ENCODE measurements around the gene RPL13A. TPM values are rescaled to one million over a fixed set of nuclear protein-coding genes. Genes with fewer than 3 reads are reported as not detected.
A peak's percentile ranks its signal among the peaks of the same experiment; 100 is the strongest.
"Not testable (repeated sequence)": the region's sequence is repeated elsewhere in the genome, so short reads cannot be mapped to it uniquely, and the experiment has no call there.

Gene RPL13A
- total RNA-seq, 2 donors from 2014 or later, result 765 to 1,868 TPM

DNA sequence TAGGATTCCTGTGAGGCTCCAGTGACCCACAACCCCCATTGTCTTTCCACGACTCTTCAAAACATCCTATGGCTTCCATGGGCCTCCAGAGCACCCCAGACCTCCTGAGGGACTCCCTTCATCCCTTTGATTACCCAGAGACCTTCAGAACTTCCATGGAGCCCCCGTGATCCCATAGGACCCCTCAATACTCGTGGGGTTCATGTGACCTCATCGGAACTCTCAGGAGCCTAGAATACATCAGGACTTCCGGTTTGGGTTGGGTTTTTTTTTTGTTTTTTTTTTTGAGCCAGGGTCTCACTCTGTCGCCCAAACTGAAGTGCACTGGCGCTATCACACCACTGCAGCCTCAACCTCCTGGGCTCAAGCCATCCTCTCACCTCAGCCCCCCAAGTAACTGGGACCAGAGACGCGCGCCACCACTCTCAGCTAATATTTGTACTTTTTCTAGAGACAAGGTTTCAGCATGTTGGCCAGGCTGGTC is 33.6 kb upstream of the RPL13A start:
- Histone ChIP-seq H3K9me3 (no peaks in the 10 kb centered on the region), H3K4me1 (peaks cover 0 to 27% of the 10 kb centered on the region in 2 donors)
- TF ChIP-seq, protein P1, sequence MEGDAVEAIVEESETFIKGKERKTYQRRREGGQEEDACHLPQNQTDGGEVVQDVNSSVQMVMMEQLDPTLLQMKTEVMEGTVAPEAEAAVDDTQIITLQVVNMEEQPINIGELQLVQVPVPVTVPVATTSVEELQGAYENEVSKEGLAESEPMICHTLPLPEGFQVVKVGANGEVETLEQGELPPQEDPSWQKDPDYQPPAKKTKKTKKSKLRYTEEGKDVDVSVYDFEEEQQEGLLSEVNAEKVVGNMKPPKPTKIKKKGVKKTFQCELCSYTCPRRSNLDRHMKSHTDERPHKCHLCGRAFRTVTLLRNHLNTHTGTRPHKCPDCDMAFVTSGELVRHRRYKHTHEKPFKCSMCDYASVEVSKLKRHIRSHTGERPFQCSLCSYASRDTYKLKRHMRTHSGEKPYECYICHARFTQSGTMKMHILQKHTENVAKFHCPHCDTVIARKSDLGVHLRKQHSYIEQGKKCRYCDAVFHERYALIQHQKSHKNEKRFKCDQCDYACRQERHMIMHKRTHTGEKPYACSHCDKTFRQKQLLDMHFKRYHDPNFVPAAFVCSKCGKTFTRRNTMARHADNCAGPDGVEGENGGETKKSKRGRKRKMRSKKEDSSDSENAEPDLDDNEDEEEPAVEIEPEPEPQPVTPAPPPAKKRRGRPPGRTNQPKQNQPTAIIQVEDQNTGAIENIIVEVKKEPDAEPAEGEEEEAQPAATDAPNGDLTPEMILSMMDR (IDR thresholded peaks at IDR 0.05), result no peak

DNA sequence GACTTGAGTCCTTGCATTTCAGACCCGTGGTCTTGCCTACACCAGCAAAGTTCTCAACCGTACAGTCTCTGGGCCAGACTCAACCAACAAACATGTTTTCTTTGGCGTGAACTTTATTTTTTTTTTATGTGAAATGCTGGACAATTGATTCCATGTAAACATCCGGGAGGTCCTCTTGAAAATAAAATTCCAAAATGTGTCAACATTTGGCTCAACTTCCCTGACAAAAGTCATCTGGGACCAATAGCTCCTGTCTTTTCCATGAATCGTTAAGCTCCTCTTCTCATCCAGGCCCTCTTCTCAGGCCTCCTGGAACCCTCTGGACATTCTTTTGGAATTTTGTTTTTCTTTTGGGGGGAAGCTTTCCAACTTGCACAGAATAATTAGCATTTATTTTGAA is 31.6 kb upstream of the RPL13A start:
- H3K27ac ChIP-seq, result peak overlapping the region; percentile 57 to 61

More for the DNA sequence above, 33.6 kb upstream of the RPL13A start:
- peak overlapping the region; percentile 44 to 61 for H3K4me3 ChIP-seq
- no peak for DNase-seq (ENCODE audit: low spot score)
- H3K27me3 ChIP-seq, result no peaks in the 10 kb centered on the region
- peaks cover 5% of the 10 kb centered on the region for H3K36me3 ChIP-seq
- H3K27ac ChIP-seq, result peak overlapping the region; percentile 89 to 95

DNA sequence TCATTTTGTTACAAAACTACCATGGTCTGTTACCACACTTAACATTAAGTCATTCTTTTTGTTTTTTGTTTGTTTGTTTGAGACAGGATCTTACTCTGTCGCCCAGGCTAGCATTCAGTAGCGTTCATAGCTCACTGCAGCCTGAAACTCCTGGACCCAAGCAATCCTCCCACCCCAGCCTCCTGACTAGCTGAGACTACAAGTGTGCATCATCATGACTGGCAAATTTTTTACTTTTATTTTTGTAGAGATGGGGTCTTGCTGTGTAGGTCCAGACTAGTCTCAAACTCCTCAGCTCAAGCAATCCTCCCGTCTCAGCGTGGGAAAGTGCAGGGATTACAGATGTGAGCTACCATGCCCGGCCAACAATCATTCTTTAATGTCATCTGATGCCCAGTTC is 31.1 kb upstream of the RPL13A start:
- H3K9me3 ChIP-seq, result no peaks in the 10 kb centered on the region
- H3K27ac ChIP-seq, result peak overlapping the region; percentile 57 to 61
- peaks cover 4% of the 10 kb centered on the region for H3K36me3 ChIP-seq
- no peaks in the 10 kb centered on the region for H3K27me3 ChIP-seq
- H3K4me3 ChIP-seq, result no peak overlapping the region
- H3K4me1 ChIP-seq, result peaks cover 0 to 19% of the 10 kb centered on the region in 2 donors
- TF ChIP-seq, protein P1 (IDR thresholded peaks at IDR 0.05), result no peak
- no peak for DNase-seq (ENCODE audit: low spot score)

More for the DNA sequence above, 31.6 kb upstream of the RPL13A start:
- peaks cover 4% of the 10 kb centered on the region for H3K36me3 ChIP-seq
- no peak overlapping the region for H3K4me3 ChIP-seq
- H3K27me3 ChIP-seq, result no peaks in the 10 kb centered on the region
- peaks cover 0 to 25% of the 10 kb centered on the region in 2 donors for H3K4me1 ChIP-seq
- TF ChIP-seq, protein P1 (IDR thresholded peaks at IDR 0.05), result no peak
- no peaks in the 10 kb centered on the region for H3K9me3 ChIP-seq
- DNase-seq (ENCODE audit: low spot score), result no peak

DNA sequence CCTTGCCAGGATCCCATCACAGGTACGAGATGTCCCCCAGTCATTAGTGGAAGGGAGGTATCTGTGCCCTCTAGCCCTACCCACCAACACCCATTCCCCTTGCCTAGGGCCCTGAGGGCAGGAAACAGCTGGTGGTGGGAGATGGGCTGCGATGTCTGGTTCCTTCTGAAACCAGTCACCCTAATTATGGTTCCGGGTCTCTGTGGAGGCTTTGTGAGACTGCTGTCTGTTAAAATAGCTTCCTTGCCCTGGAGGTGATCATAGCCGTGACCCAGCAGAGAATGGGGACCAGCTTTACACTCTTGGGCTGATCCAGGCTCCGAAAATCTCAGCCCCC is 28.9 kb upstream of the RPL13A start:
- no peak for DNase-seq (ENCODE audit: low spot score)

DNA sequence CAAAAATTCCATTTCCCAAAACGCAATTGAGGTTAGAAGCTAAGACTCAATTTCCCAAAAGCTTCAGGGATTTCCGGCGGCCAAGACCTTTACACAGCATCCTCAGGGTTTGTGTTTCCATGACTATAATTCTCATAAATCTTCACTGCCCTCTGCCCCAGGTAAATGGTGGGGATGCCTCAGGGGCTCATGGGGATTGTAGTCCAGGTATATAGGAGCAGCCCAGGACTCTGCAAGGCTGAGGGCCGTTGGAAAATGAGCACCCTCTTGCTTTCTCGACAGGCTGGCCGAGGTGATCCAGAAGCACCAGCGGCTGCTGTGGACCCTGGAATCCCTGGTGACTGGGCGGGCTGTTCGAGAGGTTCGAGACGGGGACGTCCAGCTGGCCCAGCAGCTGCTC is 28.0 kb upstream of the RPL13A start:
- peaks cover 0 to 5% of the 10 kb centered on the region in 2 donors for H3K4me1 ChIP-seq
- peaks cover 6% of the 10 kb centered on the region for H3K36me3 ChIP-seq
- TF ChIP-seq, protein P1 (IDR thresholded peaks at IDR 0.05), result no peak
- no peak overlapping the region for H3K27ac ChIP-seq
- H3K27me3 ChIP-seq, result no peaks in the 10 kb centered on the region
- H3K9me3 ChIP-seq, result no peaks in the 10 kb centered on the region
- DNase-seq (ENCODE audit: low spot score), result no peak
- H3K4me3 ChIP-seq, result no peak overlapping the region

More for the DNA sequence above, 28.9 kb upstream of the RPL13A start:
- Histone ChIP-seq H3K27me3 (no peaks in the 10 kb centered on the region), H3K9me3 (no peaks in the 10 kb centered on the region), H3K36me3 (peaks cover 4% of the 10 kb centered on the region), H3K4me1 (peaks cover 0 to 13% of the 10 kb centered on the region in 2 donors), H3K27ac (peak overlapping the region in 1 of 2 donors; percentile 56), H3K4me3 (no peak overlapping the region)
- TF ChIP-seq, protein P1 (IDR thresholded peaks at IDR 0.05), result no peak

DNA sequence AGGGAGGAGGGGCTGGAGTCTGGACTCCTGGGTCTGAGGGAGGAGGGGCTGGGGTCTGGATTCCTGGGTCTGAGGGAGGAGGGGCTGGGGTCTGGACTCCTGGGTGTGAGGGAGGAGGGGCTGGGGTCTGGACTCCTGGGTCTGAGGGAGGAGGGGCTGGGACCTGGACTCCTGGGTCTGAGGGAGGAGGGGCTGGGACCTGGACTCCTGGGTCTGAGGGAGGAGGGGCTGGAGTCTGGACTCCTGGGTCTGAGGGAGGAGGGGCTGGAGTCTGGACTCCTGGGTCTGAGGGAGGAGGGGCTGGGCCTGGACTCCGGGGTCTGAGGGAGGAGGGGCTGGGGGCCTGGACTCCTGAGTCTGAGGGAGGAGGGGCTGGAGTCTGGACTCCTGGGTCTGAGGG is 26.3 kb upstream of the RPL13A start:
- not testable (repeated sequence) for H3K4me1 ChIP-seq; H3K9me3 ChIP-seq; H3K27ac ChIP-seq; DNase-seq (ENCODE audit: low spot score); H3K36me3 ChIP-seq; H3K4me3 ChIP-seq; H3K27me3 ChIP-seq

All from right atrium auricular region (tissue), 2 donors.